Articular chondrocyte of knee joint (primary cell): Measurements from ENCODE around the gene ADGRD2. TPM values are rescaled to one million over a fixed set of nuclear protein-coding genes. Genes with fewer than 3 reads are reported as not detected.

Experiments
- total RNA-seq: library from RNA; depleted of rRNA; stranded (reverse); fragments of >200 nt; gene quantifications from 2 replicates; pipeline ENCODE4 v1.2.3, GENCODE V29; 2012

ADGRD2 gene, protein sequence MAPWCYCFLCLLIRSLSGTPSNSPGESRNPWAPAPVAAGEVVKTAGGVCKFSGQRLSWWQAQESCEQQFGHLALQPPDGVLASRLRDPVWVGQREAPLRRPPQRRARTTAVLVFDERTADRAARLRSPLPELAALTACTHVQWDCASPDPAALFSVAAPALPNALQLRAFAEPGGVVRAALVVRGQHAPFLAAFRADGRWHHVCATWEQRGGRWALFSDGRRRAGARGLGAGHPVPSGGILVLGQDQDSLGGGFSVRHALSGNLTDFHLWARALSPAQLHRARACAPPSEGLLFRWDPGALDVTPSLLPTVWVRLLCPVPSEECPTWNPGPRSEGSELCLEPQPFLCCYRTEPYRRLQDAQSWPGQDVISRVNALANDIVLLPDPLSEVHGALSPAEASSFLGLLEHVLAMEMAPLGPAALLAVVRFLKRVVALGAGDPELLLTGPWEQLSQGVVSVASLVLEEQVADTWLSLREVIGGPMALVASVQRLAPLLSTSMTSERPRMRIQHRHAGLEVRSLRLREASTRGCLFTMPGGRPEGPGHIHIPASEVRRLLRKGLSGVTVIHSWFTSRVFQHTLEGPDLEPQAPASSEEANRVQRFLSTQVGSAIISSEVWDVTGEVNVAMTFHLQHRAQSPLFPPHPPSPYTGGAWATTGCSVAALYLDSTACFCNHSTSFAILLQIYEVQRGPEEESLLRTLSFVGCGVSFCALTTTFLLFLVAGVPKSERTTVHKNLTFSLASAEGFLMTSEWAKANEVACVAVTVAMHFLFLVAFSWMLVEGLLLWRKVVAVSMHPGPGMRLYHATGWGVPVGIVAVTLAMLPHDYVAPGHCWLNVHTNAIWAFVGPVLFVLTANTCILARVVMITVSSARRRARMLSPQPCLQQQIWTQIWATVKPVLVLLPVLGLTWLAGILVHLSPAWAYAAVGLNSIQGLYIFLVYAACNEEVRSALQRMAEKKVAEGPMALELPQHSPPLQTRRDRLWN
- total RNA-seq = not detected in 2 replicates

DNA sequence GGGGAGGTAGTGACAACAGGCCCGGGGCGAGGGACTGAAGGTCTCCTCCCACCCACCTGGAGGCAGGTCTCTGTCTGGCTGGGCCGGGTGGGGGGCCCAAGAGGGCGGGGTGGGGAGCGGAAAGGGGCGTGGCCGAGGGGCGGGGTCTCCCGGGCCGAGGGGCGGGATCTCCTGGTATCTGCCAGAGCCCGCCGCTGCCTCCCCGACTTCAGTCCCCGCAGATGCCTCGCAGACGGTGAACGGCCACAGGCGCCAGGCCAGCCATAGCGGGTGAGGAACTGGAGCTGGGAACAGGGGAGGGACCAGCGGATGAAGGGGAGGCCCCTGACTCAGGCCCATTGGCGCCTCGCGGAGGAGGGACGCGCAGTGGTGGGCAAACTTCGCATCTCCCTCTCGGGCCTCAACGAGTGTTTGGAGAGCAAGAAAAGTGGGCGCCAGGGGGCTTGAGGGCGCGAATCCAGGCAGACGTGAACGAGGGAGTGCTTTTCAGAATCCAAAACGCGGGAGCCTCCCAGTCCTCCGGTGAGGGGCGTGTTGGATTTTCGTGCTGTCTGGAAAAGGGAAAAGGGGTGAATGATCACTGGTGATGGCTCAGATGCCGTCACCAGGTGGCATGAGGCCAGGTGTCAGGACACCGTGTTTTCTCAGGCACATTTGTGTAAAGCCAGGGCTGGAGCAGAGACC is at the start of gene ADGRD2:
TSS of gene ADGRD2 (plus strand) at position 211 of the 684 bp plus-strand sequence. CDS start 1,216 bp downstream, outside the sequence.

DNA sequence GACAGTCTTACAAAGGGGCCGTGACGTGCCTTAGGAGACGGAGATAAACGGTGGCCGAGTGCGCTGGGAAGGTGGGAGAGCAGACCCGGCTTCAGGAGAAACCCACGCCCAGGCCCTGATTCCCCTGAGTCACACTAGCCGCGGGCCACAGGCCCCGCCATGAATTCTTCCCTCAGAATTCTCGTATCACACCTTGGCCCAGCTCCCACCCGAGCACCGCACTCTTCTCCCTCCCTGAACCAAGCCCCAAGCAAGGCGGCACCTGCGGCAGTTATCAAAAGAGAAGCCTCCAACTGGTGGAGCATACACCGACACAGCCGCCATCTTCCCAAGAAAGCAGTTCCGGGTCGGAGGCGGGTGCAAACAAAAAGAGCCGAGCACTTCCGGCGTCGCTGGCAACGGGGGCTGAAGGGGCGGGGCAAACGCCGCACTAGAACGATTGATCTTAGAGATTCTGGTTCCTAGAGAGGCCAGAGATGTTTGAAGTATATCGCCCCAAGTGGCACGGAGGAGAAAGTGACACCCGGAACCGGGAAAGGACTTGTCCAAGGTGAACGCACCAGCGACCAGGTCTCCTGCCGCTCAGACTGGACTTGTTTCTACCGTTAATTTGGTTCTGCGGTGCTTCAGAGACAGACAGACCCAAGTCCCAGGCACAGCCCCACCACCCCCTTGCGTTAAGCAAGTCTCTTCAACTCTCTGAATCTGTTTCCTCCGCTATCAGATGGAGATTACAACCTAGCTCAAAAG is 35.0 kb upstream of the ADGRD2 start, which contains the start of gene PSMB7:
TSS of gene PSMB7 (minus strand) at position 341 of the 750 bp plus-strand sequence. CDS start at position 324, 17 bp downstream.

DNA sequence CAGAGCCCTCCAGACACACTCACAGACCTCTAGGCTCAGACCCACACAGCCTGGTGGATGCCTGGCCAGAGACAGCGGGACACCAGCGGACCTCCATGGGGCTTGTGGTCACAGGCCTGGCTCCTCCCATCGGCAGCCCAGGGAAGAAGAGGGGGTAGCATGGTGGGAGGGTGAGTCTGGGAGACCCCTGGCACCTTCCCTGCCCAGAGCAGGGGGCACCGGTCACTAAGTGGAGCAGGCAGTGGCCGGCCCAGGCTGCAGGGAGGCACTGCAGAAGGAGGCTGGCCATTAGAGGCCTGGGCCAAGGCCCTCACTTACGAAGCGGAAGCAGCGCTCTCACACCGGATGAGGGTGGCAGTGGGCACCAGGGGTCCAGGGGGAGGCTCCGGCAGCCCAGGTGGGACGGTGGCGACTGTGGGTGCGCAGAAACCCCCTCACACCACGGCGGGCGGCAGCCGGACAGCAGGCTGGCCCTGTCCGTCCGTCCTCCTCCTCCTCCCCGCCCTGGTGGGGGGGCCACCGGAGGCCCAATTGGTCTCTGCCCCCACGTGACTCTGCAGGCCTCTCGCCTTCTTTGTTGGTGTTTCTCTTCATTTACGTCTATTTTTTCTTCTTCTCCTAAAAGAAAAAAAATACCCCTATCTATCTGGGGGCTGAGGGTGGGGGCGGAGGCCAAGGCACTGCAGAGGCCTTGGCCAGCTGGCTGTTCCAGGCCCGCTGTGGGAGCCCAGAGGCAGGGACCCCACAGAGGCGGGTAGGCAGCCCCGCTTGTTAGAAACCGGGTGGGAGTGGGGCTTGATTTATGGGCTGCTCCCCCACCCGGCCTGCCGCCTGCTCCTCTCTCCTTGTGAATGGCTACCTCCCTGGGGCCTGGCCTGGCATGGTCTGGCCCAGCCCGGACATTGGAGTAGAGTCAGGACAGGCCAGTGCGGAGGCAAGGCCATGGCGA is 57.0 kb downstream of the ADGRD2 start, which contains the start of gene NR5A1:
TSS of gene NR5A1 (minus strand) at position 469 of the 949 bp plus-strand sequence. CDS start 4,004 bp downstream, outside the sequence.

Other genes starting within 250 kb of the ADGRD2 start
- 50.0 and 52.7 TPM in 2 replicates for gene NEK6, start 192.5 kb upstream of the ADGRD2 start, total RNA-seq
- gene PSMB7, start 35.0 kb upstream of the ADGRD2 start, total RNA-seq = 180 and 203 TPM in 2 replicates
- gene NR5A1, start 56.9 kb downstream of the ADGRD2 start, total RNA-seq = not detected in 2 replicates